ENCODE results near the gene DAGLA.
"Not testable (repeated sequence)": the region's sequence is repeated elsewhere in the genome, so short reads cannot be mapped to it uniquely, and the experiment has no call there.

DAGLA gene

DNA sequence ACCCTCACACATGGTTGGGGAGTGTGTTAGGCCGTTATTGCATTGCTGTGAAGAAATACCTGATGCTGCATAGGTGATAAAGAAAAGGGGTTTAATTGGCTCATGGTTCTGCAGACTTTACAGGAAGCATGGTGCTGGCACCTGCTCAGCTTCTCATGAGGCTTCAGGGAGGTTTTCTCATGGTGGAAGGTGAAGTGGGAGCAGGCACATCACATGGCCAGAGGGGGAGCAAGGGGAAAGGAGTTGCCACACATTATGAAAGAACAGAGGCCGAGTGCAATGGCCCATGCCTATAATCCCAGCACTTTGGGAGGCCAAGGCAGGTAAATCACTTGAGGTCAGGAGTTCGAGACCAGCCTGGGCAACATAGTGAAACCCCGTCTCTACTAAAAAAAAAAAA, 19.2 kb upstream of the DAGLA start:
- not testable (repeated sequence) for DNase-seq (ENCODE audit: low read depth)

DNA sequence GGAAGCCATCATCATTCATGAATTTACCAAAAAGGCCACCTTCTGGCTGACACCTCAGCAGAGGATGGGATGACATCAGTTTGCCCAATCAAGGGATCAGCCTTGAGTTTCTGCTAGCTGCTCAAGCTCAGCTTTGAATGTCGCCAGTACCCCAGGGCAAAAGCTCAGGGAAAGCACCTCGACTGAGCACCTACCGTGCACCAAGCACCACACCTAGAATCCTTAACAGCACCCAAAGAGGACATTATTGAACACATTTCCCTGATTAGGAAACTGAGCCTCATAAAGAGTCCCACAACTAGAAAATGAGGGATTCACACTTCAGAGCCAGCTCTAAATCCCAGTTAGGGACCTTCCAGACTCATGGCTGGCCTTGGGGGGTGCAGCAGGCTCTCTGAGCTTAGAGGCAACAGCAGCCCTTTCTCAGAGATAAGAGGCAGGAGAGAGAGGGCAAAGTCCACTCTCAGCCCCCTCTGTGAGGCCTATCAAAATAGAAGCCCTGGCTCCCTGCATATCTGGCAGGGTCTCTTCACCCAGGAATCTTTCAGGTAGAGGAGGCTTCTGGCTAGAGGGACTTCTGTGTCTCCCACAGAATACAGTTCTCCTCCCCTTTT, 13.4 kb upstream of the DAGLA start:
- no peak for DNase-seq (ENCODE audit: low read depth)

DNA sequence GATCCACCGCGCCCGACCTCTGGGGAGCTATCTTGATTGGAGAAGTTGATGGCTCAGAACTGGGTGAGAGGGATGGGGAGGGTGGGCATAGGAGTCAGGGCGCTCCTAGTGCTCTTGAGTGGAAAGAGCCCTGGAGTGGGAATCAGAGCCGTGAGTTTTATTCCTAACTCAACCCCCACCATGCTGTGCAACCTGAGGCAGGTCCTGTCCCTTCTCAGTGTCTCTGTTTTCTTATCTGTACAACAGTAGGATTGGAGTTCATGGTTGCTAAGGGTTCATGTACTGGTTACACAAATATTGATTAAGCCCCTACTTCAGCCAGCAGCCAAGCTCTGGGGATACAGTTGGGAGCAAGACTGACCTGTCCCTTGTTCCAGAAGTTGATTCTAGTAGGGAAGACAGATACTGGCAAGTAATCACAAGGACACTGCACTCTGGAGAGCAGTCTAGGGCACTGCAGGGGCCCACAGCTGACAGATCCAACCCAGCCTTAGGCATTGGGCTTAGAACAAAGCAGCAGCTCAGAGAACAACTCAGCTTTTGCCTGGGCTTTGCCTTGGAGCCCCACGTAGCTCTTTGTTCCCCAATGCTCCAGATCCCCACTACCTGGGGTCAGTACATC, 12.4 kb upstream of the DAGLA start:
- no peak for DNase-seq (ENCODE audit: low read depth)

DNA sequence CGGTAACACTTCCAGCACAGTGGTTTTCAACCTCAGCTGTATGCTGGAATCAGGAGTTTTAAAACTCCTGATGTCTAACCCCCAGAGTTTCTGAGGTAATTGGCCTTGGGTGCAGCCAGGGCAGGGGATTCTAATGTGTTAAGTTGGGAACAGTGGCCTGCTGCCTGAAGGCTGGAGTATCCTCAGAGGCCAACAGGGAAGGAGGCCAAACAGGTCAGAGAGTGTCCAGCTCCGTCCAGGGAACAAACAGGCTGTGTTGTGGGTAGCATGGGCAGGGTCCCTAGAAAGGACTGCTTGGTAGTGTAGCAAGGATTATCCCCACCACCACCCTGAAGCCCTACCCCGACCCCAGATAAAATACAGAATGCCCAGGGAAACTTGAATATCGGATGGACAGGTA, 10.8 kb upstream of the DAGLA start:
- DNase-seq (ENCODE audit: low read depth) = no peak

DNA sequence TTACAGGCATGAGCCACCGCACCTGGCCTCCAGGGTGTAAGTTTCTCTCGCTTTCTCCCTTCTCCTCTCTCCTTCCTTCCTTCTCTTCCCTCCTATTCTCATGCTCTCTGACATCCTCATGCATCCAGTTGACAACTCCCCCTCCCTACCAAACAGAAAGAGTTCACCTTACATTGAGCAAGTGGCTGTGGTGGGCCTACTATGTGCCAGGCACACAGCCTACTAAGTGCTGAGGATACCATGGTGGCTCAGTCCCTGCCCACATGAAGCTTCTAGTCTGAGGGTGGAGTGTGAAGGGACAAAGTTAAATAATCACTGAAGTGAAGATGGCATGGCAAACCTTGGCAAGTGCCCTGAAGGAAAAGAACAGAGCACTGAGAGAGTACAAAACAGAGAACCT, 9.6 kb upstream of the DAGLA start:
- DNase-seq (ENCODE audit: low read depth) = no peak

DNA sequence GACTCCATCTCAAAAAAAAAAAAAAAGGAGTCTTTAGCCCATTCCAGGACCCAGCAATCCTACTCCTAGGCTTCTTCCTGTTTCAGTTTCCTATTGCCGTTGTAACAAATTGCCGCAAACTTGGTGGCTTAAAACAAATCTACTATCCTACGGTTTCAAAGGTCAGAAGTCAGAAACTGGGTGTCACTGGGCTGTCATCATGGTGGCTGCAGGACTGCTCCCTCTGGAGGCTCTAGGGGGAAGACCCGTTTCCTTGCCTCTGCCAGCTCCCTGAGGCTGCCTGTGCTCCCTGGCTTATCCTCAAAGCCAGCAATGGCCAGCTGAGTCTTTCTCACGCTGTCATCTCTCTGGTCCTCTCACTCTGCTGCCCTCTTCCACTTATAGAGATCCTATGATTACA, 8.7 kb upstream of the DAGLA start:
- DNase-seq (ENCODE audit: low read depth) = no peak

DNA sequence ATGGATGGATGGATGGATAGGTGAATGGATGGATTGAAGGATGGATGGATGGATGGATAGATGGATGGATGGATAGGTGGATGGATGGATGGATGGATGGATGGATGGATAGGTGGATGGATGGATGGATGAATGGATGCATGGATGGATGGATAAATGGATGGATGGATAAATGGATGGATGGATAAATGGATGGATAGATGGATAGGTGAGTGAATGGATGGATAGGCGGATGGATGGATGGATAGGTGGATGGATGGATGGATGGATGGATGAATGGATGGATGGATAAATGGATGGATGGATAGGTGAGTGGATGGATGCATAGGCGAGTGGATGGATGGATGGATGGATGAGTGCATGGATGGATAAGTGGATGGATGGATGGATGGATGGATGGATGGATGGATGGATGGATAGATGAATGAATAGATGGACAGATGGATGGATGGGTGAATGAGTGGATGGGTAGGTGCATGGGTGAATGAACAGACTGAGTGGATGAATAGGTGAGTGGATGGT, 6.2 kb upstream of the DAGLA start:
- DNase-seq (ENCODE audit: low read depth) = not testable (repeated sequence)

DNA sequence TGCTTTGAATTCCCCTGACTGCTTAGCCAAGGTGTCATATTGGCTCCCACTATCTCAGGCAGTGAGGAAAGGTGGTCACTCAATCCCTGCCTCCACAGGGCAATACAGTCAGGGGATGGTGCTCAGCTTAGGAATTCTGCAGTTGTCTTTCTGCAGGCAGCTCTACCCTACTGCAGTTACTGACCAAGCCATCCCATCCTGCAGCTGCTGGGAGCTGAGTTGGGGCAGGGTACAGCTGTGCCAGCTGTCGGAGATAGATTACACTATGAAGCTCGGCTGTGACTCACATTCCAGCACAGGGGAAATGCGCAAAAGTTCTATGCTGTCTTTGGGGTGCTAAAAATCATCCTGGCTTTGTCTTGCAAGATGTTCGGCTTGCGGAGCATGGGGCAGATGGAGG, 4.4 kb upstream of the DAGLA start:
- DNase-seq (ENCODE audit: low read depth) = no peak

DNA sequence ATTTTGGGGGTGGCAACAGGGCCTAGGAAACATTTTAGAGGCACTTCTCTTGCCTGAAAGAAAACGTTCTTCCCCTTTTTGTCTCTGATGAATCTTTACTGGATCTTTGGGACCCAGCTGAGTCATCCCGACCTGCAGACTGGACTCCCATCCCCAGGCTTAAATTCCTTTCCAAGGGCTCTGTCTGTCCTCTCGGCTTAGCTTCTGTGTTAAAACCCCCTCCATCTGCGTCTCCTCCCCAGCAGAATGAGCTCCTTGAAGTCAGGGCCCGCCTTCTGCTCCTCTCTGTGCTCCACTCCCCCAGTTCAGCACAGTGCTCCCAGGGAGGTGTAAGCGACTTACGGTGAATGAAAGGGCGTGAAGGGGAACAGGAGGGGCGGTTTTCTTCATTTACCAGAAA, 895 bp upstream of the DAGLA start:
- no peak for DNase-seq (ENCODE audit: low read depth)

DNA sequence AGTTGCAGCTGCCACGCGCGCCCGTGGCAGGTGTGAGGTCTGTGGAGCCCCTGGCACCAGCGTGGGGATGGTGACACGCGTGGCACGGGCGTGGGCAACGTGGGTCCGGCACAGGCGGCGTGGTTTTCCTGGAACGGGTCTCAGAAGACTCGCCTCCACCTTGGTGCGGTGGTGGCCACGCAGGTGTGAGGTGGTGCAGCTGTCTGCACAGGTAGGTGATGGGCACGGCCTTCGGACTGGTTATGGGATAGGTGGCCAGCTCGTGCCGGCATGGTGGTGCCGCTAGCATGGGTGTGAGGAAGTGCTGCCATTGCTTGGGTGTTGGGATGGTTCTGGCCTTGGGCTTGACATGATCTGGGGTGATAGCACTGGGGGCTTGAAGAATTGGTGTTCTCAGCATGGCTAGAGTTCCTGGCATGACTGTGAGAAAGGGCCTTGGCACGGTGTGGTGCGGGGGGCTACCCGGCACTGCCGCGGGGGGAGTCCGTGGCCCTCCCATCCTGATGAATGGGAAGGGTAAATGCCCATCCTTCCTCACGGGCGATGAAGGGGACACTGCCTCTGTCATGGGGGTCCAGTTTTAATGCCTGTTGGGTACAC, 531 bp downstream of the DAGLA start:
- no peak for DNase-seq (ENCODE audit: low read depth)

DNA sequence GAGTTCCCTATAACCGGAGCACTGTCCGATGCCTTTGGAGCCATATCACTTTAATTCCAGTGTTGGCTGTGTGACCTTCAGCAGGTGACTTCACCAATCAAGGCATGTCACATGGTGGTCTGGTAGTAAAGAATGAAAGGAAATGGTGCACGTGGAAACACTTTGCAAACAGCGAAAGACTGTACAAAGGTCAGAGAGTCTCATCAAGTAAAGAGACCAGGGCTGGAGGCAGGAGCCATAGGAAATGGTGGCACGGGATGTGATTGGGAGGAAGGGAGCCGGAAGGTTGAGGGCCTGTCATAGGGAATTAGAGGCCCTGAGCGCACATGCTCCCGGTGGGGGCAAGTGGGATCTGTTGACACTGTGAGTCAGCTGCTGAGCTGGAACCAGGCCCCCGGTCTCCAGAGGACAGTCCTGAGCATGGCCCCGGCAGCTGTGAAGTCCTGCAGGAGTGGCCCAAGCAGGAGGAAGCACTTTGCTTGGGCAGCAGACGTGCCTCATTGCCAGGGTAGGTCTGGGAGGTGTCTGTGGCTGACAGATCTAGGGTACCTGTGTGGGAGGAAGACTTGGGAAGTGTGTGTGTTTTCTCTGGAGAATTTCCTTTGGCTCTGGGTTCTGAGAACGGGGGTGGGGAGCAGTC, 2.0 kb downstream of the DAGLA start:
- DNase-seq (ENCODE audit: low read depth) = no peak

DNA sequence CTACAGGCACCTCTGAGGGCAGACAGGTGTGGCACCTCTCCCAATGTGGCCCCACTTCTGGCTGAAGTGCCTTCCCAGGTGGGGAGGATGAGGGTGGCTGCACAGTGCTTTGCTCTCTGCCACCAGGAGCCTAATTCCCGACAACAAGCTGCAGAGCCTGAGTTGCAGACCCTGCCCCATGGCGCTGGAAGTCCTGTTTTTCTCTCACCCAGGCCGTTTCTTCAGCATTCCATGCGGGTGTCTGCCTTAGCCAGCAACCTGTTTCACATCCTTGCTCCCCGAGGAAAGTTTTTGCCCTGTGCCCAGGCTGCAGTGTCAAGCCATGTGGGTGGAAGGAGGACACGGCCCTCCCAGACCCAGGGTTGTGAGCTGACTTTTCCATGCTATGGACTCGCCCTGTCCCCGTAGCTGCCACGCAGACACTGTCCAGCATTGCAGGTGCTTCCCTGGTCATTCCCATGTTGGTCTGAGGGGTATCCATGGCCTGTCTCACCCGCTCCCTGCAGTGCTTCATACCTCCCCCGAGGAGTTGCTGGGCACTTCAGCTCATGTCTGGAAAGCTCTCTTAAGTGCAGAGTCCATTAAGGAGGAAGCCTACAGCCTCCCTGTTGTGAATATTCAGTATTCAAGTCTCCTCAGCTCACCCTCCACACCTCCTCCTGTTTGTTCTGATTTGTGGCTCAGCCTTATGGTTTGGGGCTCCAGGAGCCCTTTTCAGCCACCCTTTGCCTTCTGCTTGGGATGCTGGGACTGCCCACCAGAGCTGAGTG, 2.9 kb downstream of the DAGLA start:
- DNase-seq (ENCODE audit: low read depth) = no peak

DNA sequence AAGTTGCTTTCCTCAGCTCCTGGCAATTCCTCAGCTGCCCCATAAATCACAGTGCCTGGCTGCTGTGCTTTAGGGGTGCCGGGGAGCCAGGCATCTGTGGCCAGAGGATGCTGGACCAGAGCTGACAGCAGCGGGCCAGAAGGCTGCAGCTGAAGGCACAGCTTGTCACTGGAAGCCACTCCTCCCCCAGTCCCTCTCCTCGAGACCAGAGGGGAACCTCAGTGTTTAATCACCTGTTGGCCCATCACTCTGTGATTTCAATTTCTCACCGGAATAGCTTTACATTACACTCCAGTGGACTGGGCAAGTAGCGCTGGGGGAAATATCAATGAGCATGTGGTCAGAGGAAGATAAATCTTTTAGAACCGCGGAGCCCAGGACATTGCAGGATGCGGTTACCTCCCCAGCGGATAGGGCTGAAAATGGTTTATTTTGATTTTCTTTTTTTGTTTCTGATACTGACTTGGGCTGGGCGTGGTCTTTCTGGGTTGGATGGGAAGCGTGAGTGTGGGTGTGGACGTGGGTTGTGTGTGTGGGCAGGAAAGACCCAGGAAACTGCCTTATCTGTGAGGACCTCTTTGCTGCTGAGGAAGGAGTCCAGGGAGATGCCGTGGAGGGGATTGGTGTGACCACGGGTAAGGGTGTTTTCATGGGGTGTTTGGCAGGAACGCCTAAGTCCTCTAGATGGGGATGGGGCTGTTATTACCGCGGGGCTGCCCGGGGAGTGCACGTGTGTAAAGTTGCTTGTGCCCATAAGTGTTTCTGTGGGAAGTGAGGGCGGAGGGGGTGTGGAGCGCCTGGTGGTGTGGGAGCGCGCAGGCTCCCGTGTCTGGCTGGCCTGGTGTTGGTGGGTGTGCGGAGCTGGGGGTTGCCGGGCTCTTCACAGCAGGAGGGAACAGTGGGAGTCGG, 4.0 kb downstream of the DAGLA start:
- DNase-seq (ENCODE audit: low read depth) = peak; percentile 12

DNA sequence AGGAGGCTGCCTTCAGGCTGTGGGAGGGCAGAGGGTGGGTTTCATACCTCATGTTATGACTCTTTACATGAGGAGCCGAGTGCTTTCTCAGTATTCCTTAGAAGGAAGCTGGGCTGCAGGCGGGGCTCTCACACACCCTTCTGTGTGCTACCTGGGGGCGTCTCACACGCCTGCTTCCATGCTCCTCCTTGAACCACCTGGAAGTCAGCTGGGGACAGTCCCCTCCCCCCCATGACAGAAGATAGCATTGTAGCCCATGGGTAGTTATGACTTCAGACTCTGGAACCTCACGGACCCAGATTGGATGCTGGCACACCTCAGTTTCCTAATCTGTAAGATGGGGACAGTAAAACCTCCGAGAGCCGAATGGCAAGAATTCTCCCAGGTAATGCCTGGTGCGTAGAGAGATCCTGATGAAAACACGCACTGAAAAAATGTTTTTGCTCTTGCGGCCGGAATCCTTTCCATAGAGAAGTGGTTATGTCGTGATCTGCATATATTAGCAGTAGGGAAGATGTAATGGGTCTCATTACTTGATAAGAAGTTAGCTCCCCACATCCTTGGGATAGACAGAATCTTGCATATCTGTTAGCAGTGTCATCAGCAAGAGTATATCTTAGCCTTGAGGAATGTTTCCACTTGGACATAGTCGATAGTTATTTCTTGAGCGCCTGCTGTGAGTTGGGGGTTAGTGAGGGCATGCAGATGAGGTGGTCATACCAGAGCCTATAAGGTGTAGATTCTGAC, 4.9 kb downstream of the DAGLA start:
- no peak for DNase-seq (ENCODE audit: low read depth)

DNA sequence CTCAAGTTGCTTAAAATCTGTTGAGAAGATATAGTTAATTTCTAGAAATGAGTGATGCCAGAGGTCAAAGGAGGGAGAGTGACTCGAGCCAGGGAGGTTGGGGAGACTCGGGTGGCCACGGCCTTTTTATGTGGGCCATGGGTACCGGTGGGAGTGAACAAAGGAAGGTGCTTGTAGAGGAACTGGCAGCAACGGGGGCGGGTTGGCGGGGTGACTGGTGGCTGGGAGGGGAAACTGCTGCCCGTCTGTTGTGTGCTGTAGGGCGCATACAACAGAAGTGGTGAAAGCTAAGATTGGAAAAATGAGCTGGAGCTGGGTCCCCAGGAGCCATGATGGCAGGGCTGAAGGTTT, 5.4 kb downstream of the DAGLA start:
- DNase-seq (ENCODE audit: low read depth) = no peak

DNA sequence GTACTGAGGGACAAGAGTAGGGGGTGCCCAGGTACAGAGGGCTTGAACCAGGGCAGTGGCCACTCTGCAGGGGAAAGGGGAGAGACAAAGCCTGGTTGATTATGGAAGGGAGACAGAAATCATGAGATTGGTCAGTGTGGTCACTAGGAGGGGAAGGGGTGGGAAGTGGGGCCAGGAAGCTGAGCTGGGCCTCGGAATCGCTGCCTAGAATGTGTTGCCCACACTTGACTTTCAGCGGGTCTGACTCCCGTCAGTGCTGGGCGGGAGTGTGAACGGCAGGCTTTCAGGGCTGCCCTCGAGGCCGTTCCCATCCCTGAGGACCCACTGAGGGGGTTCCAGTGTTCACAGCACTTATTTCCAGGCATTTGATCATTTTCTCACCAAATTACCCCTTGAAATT, 5.9 kb downstream of the DAGLA start:
- DNase-seq (ENCODE audit: low read depth) = no peak

DNA sequence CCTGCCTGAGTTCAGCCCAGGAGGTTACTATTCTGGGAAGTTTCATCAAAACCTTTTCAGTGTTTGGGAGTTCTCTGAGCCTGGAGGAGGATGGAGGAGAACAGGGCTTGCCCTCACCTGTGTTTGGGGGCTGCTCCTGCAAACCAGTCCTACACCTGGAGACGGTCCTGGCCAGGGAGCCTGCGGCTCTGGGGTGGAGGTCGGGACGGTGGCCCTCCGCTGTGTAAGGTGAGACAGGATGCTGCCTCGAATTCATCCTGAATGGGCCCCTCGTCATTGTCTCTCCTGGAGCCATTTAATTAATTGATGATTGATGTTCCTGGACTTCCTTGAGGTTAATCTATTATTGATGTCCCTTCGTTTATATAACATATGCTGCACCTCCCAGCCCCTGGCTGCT, 6.3 kb downstream of the DAGLA start:
- DNase-seq (ENCODE audit: low read depth) = no peak

DNA sequence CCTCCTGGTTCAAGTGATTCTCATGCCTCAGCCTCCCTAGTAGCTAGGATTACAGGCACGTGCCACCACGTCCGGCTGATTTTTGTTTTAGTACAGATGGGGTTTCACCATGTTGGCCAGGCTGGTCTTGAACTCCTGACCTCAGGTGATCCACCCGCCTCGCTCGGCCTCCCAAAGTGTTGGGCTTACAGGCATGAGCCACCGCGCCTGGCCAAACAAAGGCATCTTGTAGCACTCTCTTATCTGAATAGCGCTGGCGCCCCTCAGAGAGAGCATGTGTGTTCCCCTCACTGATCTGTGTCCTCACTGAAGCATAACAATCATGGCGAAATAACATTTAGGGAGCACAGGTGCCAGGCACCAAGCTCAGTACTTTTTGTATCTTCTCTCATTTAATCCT, 7.2 kb downstream of the DAGLA start:
- DNase-seq (ENCODE audit: low read depth) = no peak

DNA sequence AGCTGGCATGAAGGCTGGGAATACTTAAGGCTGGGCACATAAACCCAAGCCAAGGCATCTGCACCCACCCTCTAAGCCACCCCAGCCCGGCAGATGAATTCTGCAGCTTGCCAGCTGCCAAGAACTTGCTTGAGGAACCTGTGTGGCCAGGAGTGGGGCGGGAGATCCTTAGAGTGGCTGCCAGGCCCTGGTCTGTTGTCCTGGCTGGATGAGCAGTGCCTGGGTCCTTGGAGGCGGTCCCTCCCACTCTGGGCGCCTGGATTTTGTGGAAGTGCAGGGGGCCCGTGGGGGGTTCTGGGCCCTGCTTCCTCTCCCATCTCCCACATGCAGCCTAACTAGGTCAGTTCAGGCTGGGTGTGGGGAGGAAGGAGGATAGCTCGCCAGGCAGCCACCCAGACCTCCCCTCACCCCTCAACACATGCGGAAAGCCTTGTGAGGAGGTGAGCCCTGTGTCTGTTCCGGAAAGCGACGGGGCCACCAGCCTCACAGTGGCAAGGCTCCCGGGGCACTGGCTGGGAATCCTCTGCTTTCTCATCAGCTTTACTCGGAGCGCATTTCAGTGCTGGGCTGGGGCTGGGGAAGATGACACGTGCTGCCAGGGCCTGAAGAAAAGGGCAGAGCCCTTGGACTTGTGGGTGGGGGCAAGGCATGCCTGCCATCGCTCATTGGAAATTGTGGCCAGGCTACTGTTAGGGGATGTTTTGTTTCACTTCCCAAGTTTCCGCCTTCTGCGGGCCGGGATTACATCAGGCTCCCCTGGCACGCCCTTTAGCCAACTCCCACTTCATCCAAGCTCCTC, 8.4 kb downstream of the DAGLA start:
- DNase-seq (ENCODE audit: low read depth) = no peak

DNA sequence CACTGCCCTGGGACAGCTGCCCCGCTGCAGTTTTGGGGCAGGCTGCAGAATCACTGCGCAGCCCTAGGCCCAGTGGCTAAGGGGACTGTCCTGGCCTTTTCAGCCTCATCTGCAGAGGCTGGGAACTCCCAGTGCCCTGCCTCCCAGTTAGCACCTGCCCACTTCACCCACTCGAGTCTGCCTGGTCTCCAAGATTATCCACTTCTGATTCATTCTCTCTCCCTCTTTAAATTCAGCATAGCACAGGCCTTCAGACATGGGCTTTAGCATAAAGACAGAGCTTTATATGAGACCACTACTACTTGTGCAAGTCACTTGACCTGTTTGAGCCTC, 8.9 kb downstream of the DAGLA start:
- no peak for DNase-seq (ENCODE audit: low read depth)
